GM12878 (cell line): Measurements from ENCODE around the gene RNF166. TPM values are rescaled to one million over a fixed set of nuclear protein-coding genes. Genes with fewer than 3 reads are reported as not detected.

Experiments used
- CHD2 ChIP-seq: IDR thresholded peaks from 2 replicates; pipeline ENCODE4 v1.6.1; 2011; ENCODE audit warnings: low read depth, low read length, improper control_type of control experiment, borderline replicate concordance
- E2F4 ChIP-seq: IDR thresholded peaks from 2 replicates; pipeline ENCODE4 v1.6.1; 2012; ENCODE audit warnings: low read depth, low read length, improper control_type of control experiment
- EP300 ChIP-seq, 2 experiments: fragments of 150-350 bp in 1 of 2; IDR thresholded peaks; 2 replicates each; pipeline ENCODE4 v1.6.1; 2011 to 2012; ENCODE audit warnings: low read depth in 2 of 2, low read length in 2 of 2, borderline replicate concordance in 1 of 2, improper control_type of control experiment in 1 of 2, inconsistent platforms in 1 of 2; ENCODE audit not compliant: control insufficient read depth in 1 of 2
- IKZF1 ChIP-seq: fragments of 450-650 bp; conservative IDR thresholded peaks from 2 replicates; pipeline ENCODE4 v1.6.1; 2017; ENCODE audit warnings: antibody characterized with exemption, mild to moderate bottlenecking
- IRF4 ChIP-seq: IDR thresholded peaks from 2 replicates; pipeline ENCODE4 v1.6.1; 2011; ENCODE audit warnings: low read depth, low read length
- JUND ChIP-seq: IDR thresholded peaks from 2 replicates; pipeline ENCODE4 v1.6.1; 2012; ENCODE audit warnings: low read depth, mild to moderate bottlenecking, low read length, improper control_type of control experiment, moderate library complexity
- KDM1A ChIP-seq: fragments of 200-600 bp; sonication (generic); IDR thresholded peaks from 2 replicates; pipeline ENCODE4 v1.6.1; 2016; ENCODE audit warnings: borderline replicate concordance
- LARP7 ChIP-seq: fragments of 450-650 bp; IDR thresholded peaks from 2 replicates; pipeline ENCODE4 v1.6.1; 2017; ENCODE audit warnings: mild to moderate bottlenecking
- MEF2B ChIP-seq: fragments of 450-650 bp; IDR thresholded peaks from 2 replicates; pipeline ENCODE4 v1.6.1; 2018; ENCODE audit warnings: mild to moderate bottlenecking, moderate library complexity; ENCODE audit not compliant: partially characterized antibody, poor library complexity, severe bottlenecking
- MYC ChIP-seq: IDR thresholded peaks from 2 replicates; pipeline ENCODE4 v1.6.1; 2011; ENCODE audit warnings: mild to moderate bottlenecking, low read length, moderate library complexity, inconsistent platforms; ENCODE audit not compliant: insufficient read depth, insufficient replicate concordance, insufficient read length, severe bottlenecking
- NFXL1 ChIP-seq: fragments of 450-650 bp; IDR thresholded peaks from 2 replicates; pipeline ENCODE4 v1.6.1; 2017; ENCODE audit warnings: antibody characterized with exemption, mild to moderate bottlenecking, borderline replicate concordance
- PAX5 ChIP-seq: IDR thresholded peaks from 2 replicates; pipeline ENCODE4 v1.6.1; 2011; ENCODE audit warnings: low read depth, low read length, borderline replicate concordance
- PML ChIP-seq: IDR thresholded peaks from 2 replicates; pipeline ENCODE4 v1.6.1; 2012; ENCODE audit warnings: low read length, inconsistent platforms
- POLR2A ChIP-seq: IDR thresholded peaks from 2 replicates; pipeline ENCODE4 v1.6.1; 2011; ENCODE audit warnings: low read depth, mild to moderate bottlenecking, low read length
- POU2F2 ChIP-seq: IDR thresholded peaks from 3 replicates; pipeline ENCODE4 v1.6.1; 2011; ENCODE audit warnings: low read depth, mild to moderate bottlenecking, low read length, borderline replicate concordance
- RUNX3 ChIP-seq: IDR thresholded peaks from 2 replicates; pipeline ENCODE4 v1.6.1; 2012; ENCODE audit warnings: low read length, inconsistent platforms
- SRF ChIP-seq, 2 experiments: IDR thresholded peaks; 2 replicates each; pipeline ENCODE4 v1.6.1; 2011; ENCODE audit warnings: low read depth in 2 of 2, low read length in 2 of 2, mild to moderate bottlenecking in 1 of 2, moderate library complexity in 1 of 2
- USF1 ChIP-seq: IDR thresholded peaks from 2 replicates; pipeline ENCODE4 v1.6.1; 2011; ENCODE audit warnings: borderline replicate concordance, low read depth, mild to moderate bottlenecking, moderate library complexity, mixed read lengths, low read length; ENCODE audit not compliant: insufficient read depth; ENCODE audit errors: extremely low read length
- ZBTB11 ChIP-seq: fragments of 450-650 bp; formaldehyde crosslinking; IDR thresholded peaks from 2 replicates; pipeline ENCODE4 v1.5.0; 2022; ENCODE audit warnings: mild to moderate bottlenecking, missing genetic modification characterization
- ZBTB4 ChIP-seq: fragments of 450-650 bp; formaldehyde crosslinking; IDR thresholded peaks from 2 replicates; pipeline ENCODE4 v1.4.0; 2022; ENCODE audit warnings: mild to moderate bottlenecking, moderate library complexity
- ZNF207 ChIP-seq: fragments of 450-650 bp; IDR thresholded peaks from 2 replicates; pipeline ENCODE4 v1.6.1; 2014; ENCODE audit warnings: antibody characterized with exemption, mild to moderate bottlenecking, borderline replicate concordance
- ZSCAN29 ChIP-seq: fragments of 450-650 bp; IDR thresholded peaks from 2 replicates; pipeline ENCODE4 v1.6.1; 2017; ENCODE audit warnings: mild to moderate bottlenecking, moderate library complexity
- polyA plus RNA-seq, 11 experiments: library from polyadenylated mRNA; depleted of rRNA in 4 of 11; unstranded in 6 of 11; stranded (reverse) in 5 of 11; fragments of >200 nt; fragmentation: Nextera tagmentation in 4 of 11; fragmentation: Illumina TruSeq in 1 of 11; extraction: Ambion mirVana in 4 of 11; extraction: Trizol in 1 of 11; gene quantifications; 1 replicate in 1 of 11; 2 replicates in 10 of 11; pipeline versions ENCODE4 v1.2.1 to v1.2.3, GENCODE V29; 2011 to 2016; ENCODE audit warnings: inconsistent platforms in 2 of 11, missing spikeins in 2 of 11, low read depth in 1 of 11
- total RNA-seq, 4 experiments: library from RNA; depleted of rRNA in 3 of 4; stranded (reverse); fragments of >200 nt in 3 of 4; fragmentation: Illumina TruSeq in 1 of 4; extraction: Trizol in 1 of 4; gene quantifications; 2 replicates each; pipeline versions ENCODE4 v1.2.1 to v1.2.3, GENCODE V29; 2013 to 2021

RNF166 gene
- total and polyA plus RNA-seq, 10 of the 15 experiments (the other 5 are each of a cell fraction or from before 2014, with no cell fraction given): 0.48 to 32.8 (median 12.1) TPM

- TF ChIP-seq MYC (peak; percentile 55), RUNX3 (no peak; the same call in 1 of the 2 replicates), JUND (no peak), E2F4 (0 out of 2 replicates have a peak, but pooled peaks have one; percentile 9), IRF4 (no peak), EP300 (IDR thresholded peaks at IDR 0.05; ENCODE audit: borderline replicate concordance in 1 of 2, control insufficient read depth in 1 of 2, low read depth in 2 of 2, low read length in 2 of 2) (no peak), CHD2 (no peak; the same call in 1 of the 2 replicates), IKZF1 (no peak), POU2F2 (peak; percentile 87; the same call in 1 of the 3 replicates), ZBTB4 (CRISPR knock-in tag) (no peak), POLR2A (peak; percentile 85), ZBTB11 (no peak), MEF2B (no peak), KDM1A (no peak), PML (peak; percentile 77), USF1 (peak; percentile 47), PAX5 (no peak), NFXL1 (no peak), ZSCAN29 (no peak), SRF (IDR thresholded peaks at IDR 0.05; ENCODE audit: low read depth in 2 of 2, low read length in 2 of 2) (no peak), LARP7 (peak; percentile 6; the same call in 1 of the 2 replicates), ZNF207 (no peak)
Measured at GRCh38 chr16:88650749-88651275, 55.4 kb downstream of the RNF166 start, which contains the start of gene CYBA (continued).
